GM19035 (cell line): ENCODE measurements around the gene KRTAP20-4.

Source experiments
- ATAC-seq: cut with Tn5 transposase; IDR thresholded peaks from one replicate; pipeline ENCODE4 v1.9.1; 2021; ENCODE audit not compliant: unreplicated experiment

The KRTAP20-4 gene

DNA sequence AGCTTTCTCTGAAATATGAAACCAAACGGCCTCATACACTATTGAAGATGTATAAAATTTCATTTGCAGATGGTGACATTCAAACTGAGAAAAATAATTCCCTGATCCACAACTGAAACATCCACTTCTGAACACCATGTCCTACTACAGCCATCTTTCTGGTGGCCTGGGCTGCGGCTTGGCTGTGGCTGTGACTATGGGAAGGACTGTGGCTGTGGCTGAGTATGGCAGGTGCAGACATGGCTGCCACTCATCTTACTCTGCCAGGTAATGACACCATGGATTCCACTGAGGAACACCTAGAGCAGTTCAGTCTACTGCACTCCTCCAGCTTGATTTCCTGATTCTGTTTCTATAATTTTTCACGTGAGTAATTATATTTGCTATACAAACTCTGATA lies at the start of gene KRTAP20-4:
Gene KRTAP20-4, plus strand, starts transcription at position 106 of the 400 bp plus-strand sequence.
- no peak for ATAC-seq

DNA sequence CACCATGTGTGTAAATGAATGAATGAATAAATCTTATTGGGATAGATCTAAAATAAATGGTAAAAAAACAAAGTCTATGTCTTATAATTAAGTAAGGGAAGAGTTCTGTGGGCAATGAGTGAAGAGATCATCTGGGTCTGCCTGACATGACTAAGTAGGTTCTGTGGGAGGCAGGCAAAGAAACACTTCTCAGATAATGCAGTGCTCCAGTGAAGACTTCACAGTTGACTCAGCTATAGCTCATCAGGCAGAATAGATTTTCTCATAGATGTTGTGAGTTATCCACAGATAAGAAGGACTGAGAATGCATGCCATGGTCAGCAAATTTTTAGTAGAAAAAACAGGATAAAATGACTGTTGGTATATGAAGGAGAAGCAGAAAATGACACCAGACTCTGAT lies 42.7 kb upstream of the KRTAP20-4 start:
- no peak for ATAC-seq

DNA sequence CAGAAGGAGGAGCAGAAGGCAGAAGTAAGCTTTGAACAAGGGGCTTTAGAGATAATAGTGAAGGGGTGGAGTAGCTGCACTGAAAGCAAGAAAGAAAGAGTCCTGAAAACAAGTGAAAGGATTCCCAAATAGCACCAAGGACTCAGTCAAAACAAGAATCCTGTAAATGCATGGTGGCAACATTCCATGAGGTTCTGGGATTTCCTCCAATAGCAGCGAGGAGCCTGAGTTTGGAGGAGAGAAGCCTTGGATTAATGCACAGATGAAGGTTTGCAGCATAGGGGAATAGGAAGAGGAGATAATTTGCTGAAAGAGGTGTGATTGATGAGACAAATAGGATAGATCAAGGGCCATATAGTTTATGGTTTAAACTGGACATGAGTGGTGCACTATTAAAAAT lies 41.1 kb upstream of the KRTAP20-4 start:
- ATAC-seq, result no peak

DNA sequence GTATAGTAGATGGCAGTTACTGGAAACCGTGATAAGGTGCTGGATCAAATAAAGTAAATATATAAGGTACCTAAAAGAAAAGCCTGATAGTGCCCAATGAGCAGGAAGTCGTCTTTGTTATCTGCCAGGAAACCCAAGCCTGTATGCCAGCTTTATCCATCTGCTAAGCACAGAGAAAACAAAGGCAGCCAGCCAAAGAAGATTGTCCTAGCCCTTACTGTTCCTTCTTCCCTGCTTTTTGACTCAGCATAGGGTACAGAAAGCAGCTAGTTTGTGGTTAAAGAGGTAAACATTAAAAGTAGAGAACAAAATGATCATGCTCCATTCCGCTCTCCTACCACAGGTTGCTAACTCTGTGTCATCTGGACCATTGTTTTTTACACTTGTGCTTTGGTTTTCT lies 40.3 kb upstream of the KRTAP20-4 start:
- no peak for ATAC-seq

DNA sequence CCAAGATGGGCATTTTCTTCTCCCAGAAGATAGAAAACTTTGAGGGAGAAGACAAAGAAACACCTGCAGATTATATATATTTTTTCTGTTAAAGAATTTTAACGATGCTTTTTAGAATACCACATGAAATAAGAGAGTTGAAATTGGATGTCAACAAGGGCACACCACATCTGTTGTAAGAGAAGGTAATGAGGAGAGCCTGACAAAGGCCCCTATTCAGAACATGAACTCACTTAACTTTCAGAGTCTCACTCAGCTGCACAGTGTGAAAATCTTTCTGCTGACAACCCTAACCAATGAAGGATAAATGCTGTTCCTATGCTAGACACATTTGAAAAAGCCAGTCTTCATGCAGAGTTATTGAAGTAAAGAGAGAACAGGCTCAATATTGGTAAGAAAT lies 37.6 kb upstream of the KRTAP20-4 start:
- ATAC-seq, result no peak

DNA sequence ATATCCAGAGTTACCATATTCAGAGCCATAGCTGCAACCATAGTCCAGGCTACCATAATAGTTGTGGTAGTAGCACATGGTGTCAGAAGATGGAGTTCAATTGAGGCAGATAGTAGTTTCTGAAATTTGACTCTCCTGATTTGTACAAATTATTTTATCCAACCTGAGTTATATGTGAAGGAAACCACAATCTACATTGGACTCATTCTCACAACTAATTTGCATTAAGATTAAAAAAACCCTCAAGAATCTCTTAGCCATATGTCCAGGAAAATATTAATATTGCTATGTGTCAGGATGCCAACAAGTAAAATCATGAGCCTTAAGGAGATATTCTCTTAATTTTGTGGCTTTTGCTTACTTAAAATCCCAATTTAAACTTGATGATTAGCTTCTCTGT lies 30.1 kb upstream of the KRTAP20-4 start, which contains the start of gene KRTAP22-2:
Gene KRTAP22-2, minus strand, starts transcription at position 101 of the 400 bp plus-strand sequence.
- ATAC-seq, result no peak

DNA sequence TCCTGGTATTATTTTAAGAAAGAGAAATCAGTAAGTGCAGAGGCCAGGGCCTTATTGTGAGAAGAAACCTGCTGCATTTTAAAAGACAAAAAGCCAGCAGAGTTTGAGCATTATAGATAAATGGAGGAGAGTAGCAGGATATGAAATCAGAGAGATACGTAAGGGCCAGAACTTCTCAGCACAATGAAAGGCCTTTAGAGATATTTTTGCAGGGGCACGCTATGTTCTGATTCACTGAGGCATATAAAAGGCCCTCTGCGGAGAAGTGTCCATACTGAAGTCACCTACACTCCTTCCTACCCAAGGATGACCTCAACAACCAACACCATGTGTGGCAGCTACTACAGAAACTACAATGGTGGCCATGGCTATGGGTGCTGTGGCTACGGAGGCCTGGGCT lies 28.3 kb upstream of the KRTAP20-4 start, which contains the start of gene KRTAP6-3:
Gene KRTAP6-3, plus strand, starts transcription at position 301 of the 400 bp plus-strand sequence. Its CDS starts 6 bp downstream, at position 307.
- ATAC-seq, result no peak

DNA sequence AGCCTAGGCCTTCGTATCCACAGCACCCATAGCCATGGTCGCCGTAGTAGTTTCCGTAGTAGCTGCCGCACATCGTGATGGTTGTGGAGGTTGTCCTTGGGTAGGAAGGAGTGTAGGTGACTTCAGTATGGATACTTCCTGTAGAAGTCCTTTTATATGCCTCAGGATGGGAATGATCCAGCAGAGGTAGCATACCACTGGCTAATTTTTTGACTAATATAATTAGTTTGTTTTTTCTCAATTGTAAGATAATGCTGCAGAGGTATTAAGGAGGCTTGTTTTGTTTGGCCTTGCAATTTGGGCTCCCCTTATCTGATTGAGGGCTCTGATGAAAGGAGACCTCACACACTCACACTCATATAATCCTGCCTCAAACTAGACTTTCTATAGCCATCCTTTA lies 21.6 kb upstream of the KRTAP20-4 start, which contains the start of gene KRTAP6-2:
Gene KRTAP6-2, minus strand, starts transcription at position 101 of the 400 bp plus-strand sequence. Its CDS starts 28 bp downstream, at position 73.
- no peak for ATAC-seq

DNA sequence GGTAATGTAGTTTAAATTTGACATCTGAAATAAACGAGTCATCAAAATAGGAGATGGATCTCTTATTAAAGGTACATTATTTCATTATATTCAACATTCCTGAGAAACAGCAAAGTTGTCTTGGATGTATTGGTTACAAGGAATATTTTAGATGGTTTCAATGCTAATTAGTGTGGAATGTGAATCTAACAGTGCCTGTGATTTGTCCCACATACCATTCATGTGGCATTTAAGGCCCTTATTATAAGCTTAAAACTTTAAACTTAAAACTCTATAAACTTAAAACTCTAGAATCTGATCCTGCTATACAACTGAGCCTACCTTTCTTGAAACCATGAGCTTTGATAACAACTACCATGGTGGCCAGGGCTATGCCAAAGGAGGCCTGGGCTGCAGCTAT lies 19.6 kb upstream of the KRTAP20-4 start, which contains the start of gene KRTAP22-1:
Gene KRTAP22-1, plus strand, starts transcription at position 301 of the 400 bp plus-strand sequence.
- no peak for ATAC-seq

DNA sequence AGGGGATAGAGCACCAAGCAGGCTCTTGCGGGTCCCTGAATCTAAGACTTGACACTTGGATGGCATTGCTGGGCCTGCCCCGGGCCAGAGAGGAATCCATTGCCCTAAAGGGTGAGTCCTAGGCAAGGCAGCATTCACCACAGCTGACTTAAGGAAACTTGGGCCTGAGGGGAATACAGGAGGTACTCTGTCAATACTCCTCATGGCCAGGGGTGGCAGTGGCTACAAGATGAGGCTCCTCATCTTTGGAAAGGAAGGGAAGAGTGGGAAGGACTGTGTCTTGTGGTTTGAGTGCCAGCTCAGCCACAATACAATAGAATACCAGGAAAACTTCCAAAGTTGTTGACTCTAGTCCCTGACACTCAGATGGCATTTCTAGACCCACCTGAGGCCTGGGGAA lies 14.5 kb upstream of the KRTAP20-4 start:
- ATAC-seq, result no peak

DNA sequence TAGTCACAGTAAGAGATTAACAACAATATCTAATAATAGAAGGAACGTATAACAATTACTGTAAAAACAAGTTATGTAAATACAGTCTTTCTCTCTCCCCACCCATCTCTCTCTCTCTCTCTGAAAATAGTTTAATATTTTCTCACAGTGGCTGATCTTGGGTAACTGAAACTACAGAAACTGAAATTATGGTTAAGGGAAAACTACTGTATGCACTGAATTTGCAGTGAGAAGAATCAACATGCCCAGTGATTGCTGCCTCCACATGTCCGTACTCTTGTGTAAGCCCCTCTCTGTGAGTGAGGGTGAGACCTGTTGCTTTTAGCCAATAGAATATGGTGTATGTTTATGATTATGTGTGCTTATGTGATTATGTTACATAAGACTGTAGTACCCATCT lies 8.3 kb upstream of the KRTAP20-4 start:
- ATAC-seq, result no peak

DNA sequence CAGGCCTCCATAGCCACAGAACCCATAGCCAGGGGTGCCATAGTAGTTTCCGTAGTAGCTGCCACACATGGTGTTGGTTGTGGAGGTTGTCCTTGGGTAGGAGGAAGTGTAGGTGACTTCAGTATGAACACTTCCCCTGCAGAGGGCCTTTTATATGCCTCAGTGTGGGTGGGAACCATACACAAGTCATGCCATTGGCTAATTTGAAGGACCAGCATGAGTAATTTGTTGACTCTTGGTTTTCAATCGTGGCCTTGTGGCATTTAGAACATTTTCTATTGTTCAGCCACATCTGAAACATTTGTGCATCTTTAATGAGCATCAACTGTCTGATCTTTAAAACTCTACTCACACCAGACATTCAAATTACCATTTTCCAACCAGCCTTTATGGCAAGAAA lies 6.6 kb upstream of the KRTAP20-4 start, which contains the start of gene KRTAP6-1:
Gene KRTAP6-1, minus strand, starts transcription at position 95 of the 400 bp plus-strand sequence. Its CDS starts 26 bp downstream, at position 69.
- ATAC-seq, result no peak

DNA sequence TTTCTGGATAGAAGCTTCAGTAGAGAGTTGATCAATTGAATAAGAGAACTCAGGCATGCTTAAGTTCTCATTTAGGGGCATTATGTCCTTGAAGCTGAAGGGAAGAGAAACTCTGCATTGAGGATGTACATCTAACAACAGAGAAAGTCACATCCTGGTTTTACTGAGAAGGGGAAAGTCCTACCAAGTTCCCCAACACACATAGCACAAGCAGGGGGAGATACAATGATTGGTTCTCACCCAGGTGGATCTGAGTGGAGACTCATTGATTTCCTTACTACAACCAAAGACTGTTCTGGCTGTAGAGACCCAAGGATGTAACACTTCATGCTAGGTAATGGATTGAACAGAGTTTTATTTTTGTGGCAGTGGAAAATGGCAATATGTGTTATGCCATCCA lies 5.2 kb upstream of the KRTAP20-4 start:
- no peak for ATAC-seq

DNA sequence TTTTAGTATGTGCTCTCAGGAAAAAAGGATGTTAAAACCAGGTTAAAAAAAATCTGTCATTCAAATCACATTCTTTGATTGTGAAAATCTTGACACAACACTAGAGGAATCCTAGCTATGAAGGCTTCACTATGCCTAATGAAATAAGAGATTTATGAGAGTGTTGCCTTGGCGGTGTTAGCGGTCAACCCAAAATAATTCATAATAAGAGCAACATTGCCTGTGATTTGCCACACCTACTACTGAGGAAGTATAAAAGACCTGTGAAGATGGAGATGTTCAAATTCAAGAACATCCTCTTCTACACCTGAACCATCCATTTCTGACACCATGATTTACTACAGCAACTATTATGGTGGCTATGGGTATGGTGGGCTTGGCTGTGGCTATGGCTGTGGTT lies 4.3 kb upstream of the KRTAP20-4 start, which contains the start of gene KRTAP20-1:
Gene KRTAP20-1, plus strand, starts transcription at position 301 of the 400 bp plus-strand sequence. Its CDS starts 30 bp downstream, at position 331.
- ATAC-seq, result no peak

DNA sequence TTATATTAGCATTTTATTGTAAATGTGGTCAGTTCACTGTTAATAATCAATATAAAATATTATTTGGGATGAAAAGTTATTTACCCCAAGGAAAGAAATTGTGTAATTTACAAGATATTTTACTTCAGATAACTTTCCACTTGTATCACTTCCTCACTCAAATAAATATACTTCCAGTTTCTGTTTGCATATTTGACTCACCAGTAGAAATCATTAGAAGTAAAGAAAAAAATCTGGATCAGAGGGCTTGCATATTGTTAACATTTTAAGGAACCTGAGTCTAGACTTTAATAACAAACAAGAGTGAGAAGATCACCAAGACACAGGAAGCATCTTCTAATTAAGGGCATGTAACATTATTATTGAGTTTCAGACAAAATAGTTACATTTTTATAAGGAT lies 347 bp upstream of the KRTAP20-4 start:
- ATAC-seq, result no peak

DNA sequence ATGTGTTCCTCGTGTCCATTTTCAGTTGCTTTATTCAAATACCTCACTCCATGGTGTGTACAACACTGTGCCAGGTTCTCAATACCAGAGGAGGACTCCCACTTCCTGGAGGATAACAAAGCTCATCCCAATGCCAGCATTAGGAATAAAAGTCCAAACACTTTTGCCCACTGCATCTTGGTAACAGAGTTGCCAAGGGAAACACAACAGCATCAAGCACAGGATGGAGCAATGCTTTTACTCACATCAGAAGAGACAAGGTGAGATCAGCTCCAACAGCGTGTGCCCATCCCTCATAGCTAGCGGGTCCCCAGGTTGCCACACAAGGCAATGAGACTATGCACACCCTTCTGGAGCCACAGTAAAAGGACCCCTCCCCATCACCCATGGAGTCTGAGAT lies 2.9 kb downstream of the KRTAP20-4 start:
- ATAC-seq, result no peak

DNA sequence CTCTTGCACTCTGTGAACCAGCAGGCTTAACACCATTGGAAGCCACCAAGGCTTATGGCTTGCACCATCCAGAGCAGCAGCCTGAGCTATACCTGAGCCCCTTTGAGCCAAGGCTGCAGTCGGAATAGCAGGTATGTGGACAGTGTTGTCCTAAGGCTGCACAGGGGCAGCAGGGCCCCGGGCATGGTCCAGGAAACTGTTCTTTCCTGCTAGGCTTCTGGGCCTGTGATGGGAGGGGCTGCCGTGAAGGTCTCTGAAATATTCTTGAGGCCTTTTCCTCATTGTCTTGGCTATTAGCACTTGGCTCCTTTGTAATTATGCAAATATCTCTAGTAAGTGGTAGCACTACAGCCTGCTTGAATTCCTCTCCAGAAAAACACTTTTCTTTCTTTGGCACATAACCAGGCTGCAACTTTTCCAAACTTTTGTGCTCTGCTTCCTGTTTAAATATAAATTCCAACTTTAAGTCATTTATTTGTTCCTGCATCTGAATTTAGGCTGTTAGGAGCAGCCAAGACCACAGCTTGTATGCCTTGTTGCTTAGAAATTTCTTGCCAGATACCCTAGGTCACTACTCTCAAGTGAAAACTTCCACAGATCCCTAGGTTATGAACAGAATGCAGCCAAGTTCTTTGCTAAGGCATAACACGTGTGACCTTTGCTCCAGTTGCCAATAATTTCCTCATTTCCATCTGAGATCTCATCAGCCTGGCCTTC lies 5.2 kb downstream of the KRTAP20-4 start:
- no peak for ATAC-seq

DNA sequence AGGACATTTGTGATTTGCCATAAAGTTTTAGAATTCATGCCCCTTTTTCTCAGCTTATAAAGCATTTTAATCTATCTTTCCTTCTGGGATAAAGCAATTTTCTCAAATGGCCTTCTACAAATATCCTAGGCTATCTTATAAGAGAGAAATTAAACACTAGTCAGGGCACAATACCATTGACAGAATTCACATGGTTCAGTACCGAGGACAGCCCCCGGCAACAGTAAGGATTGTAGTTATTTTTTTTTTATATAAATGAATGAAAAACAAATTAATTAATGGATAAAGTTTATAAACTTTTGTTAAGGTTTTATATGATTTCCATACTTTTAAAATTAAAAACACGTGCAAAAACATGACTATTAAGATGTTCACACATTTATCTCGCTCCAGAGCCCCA lies 7.7 kb downstream of the KRTAP20-4 start:
- no peak for ATAC-seq

DNA sequence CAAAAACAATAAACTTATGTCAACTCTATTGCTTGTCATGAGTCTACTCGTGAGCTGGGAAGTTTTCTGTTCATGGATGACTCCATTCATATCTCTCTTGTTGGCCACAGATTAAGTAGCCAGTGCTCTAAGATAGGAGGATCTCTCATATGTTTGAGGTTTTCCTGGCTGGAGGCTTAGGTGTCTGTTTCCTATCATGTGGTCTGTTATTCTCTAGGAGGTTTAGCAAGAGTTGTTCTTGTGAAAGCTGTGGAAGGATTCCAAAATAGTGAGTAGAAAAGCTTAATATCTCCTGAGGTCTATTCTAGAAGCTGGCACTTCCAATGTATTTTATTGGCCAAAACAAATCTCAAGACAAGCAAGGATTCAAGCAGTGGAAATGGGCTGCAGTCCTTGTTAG lies 8.8 kb downstream of the KRTAP20-4 start:
- ATAC-seq, result no peak

DNA sequence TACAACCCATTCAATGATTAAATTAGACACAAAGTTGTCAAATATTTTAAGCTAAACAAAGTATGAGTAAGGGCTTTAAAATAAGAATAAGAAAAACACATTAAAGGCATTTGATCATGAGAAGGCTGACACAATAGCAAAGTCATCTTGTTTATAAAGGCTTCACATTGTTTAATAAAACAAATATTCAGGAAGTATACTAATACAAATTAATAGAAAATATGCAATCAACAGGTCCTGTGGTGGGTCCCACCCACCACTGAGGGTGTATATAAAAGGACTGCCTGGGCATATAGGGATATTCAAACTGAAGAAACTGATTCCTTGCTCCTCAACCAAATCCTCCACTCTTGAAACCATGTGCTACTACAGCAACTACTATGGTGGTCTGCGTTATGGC lies 14.5 kb downstream of the KRTAP20-4 start, which contains the start of gene KRTAP20-2:
Gene KRTAP20-2, plus strand, starts transcription at position 301 of the 400 bp plus-strand sequence. Its CDS starts 58 bp downstream, at position 359.
- no peak for ATAC-seq

DNA sequence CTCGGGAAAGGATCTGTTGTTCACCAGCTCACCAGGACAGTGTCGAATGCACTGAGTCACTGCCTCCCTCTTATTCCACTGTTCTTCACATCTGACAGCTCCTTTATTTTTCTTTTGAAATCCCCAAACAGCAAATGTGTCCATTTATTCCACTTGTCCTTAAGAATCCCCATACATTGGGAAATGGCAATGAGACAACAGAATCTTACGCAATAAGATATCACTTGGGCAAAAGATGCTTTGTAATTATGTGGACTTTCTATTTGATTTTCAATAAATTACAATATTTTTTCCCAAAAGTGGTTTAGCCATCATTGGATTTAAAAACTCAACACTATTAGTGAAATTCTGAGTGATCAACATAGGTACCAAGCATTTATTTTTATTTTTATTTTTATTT lies 18.3 kb downstream of the KRTAP20-4 start:
- ATAC-seq, result no peak

DNA sequence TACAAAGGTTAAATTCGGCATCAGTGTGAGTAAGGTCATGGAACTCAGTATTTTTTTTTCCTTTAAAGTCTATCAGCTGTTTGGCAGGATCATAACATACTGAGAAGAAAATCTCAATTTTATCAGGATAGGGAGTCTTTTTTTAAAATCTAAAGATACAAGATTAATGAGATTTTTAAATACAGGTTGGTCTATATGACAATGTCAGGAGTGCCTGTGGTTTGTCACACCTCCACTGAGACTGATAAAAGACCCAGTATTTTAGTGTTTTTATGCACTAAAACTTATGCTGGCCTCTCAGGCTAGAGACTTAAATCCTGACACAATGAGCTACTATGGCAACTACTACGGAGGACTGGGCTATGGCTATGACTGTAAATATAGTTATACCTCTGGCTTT lies 22.1 kb downstream of the KRTAP20-4 start, which contains the start of gene KRTAP20-3:
Gene KRTAP20-3, plus strand, starts transcription at position 301 of the 400 bp plus-strand sequence.
- ATAC-seq, result no peak
